C4-2B (cell line): ENCODE measurements around the gene THOC3.
"Not testable (repeated sequence)": the region's sequence is repeated elsewhere in the genome, so short reads cannot be mapped to it uniquely, and the experiment has no call there.

Experiments
- H3K27ac ChIP-seq: fragments of 450-650 bp; 2 replicates; pipeline ENCODE4 v1.5.1; 2017
- ZFX ChIP-seq: fragments of 450-650 bp; IDR thresholded peaks from 2 replicates; pipeline ENCODE4 v1.6.1; 2017
- TF ChIP-seq, protein P1 (sequence below): fragments of 450-650 bp; conservative IDR thresholded peaks from 2 replicates; pipeline ENCODE4 v1.5.1; 2017; ENCODE audit warnings: mild to moderate bottlenecking

The THOC3 gene

DNA sequence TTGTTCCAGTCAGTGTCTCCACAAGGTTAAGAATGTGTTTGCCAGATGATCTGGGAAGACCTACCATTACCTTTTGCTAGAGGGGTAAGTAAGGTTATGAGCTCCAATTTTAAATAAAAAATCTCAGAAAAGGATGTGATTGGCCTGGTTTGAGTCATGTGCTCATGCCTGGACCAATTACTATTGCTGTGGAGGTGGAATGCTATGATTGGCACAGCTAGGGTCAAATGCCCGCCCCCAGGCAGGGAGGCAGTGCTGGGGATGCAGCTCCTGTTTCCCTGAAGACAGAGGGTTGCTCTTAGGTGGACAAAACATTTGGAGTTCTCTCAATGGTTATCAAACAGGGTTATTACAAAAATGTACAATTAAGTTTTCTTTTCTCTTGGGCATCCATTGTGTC, 29.6 kb downstream of the THOC3 start:
- H3K27ac ChIP-seq: not testable (repeated sequence)

DNA sequence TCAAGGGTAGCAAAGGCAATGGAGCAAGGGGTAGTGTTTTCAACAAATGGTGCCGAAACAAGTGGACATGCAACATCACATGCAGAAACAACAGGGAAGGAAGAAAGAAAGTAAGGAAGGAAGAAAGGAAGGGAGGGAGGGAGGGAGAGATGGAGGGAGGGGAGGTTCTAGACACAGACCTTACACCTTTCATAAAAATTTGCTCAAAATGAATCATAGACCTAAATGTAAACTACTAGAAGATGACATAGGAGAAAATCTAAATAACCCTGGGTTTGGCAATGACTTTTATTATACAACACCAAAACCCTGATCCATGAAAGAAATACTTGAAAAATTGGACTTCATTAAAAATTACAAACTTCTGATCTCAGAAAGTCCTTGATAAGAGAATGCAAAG, 39.4 kb downstream of the THOC3 start:
- not testable (repeated sequence) for H3K27ac ChIP-seq

- not testable (repeated sequence) for H3K27ac ChIP-seq
Measured at GRCh38 chr5:175925106-175925505, 43.0 kb downstream of the THOC3 start.

- H3K27ac ChIP-seq: no peak overlapping the region
- TF ChIP-seq, protein P1, sequence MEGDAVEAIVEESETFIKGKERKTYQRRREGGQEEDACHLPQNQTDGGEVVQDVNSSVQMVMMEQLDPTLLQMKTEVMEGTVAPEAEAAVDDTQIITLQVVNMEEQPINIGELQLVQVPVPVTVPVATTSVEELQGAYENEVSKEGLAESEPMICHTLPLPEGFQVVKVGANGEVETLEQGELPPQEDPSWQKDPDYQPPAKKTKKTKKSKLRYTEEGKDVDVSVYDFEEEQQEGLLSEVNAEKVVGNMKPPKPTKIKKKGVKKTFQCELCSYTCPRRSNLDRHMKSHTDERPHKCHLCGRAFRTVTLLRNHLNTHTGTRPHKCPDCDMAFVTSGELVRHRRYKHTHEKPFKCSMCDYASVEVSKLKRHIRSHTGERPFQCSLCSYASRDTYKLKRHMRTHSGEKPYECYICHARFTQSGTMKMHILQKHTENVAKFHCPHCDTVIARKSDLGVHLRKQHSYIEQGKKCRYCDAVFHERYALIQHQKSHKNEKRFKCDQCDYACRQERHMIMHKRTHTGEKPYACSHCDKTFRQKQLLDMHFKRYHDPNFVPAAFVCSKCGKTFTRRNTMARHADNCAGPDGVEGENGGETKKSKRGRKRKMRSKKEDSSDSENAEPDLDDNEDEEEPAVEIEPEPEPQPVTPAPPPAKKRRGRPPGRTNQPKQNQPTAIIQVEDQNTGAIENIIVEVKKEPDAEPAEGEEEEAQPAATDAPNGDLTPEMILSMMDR: no peak
- no peak for TF ChIP-seq ZFX
Measured at GRCh38 chr5:175922192-175922885, 45.8 kb downstream of the THOC3 start.

DNA sequence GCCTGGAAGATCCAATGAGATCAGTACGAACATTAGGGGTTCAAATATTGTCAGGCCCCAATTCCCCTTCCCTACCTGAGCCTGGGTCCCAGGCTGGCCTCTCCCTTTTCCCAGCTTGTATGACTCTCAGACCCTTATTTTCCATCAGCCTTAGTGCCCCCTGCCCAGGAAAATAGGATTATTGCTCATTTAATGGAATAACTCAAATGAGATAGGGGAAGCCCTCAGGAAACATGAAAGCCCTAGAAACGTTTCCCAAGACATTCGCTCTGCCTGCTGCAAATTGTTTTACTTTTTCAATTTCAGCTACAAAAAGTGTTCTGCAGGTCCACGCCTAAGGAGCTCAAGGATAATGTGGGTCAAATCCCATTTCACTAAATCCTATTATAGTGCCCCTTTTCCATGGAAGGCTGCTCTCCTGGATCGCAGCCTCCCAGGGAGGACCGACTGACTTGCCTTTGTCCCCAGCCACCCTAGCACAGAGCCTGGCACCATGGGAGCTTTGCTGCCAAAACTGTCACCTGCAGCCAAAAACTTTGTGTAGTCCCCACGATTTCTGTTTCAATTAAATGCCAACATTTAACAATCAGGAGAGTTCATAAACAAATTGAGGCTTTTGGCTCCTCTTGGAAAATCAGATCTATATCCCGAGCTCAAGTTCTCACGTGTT, 46.9 kb downstream of the THOC3 start:
- TF ChIP-seq, protein P1: no peak
- 0 out of 2 replicates have a peak, but pooled peaks have one; percentile 7 for TF ChIP-seq ZFX
- no peak overlapping the region for H3K27ac ChIP-seq

- H3K27ac ChIP-seq: no peak overlapping the region
- TF ChIP-seq, protein P1: no peak
- TF ChIP-seq ZFX: no peak
Measured at GRCh38 chr5:175920231-175920811, 47.8 kb downstream of the THOC3 start.

- not testable (repeated sequence) for H3K27ac ChIP-seq
Measured at GRCh38 chr5:175915066-175916037, 52.8 kb downstream of the THOC3 start.

GRCh38 chr5:175913835-175914672, 54.1 kb downstream of the THOC3 start:
- H3K27ac ChIP-seq: not testable (repeated sequence)

DNA sequence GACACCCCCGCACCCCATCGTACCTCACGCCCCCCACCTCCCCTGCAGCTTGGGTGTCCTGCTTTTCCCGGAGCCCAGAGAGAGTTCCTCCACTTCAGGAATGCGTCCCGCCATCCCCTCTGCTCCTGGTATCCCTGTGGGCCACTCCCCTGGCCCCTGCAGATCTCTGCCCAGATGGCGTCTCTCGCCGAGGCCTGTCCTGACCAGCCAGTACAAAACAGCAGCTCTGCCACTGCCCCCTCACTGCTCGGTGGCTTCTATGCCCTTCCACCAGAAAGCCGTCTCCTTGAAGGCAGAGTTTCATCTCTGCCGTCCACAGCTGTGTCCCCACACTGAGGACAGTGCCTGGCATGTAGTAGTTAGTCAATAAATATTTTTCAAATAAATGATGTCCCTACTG, 58.0 kb downstream of the THOC3 start:
- not testable (repeated sequence) for H3K27ac ChIP-seq
